IMR-90 (cell line): ENCODE data around the gene LEMD1. TPM values are rescaled to one million over a fixed set of nuclear protein-coding genes. Genes with fewer than 3 reads are reported as not detected.

Experiments used
- ATAC-seq: fragments of 200-7000 bp; cut with Tn5 transposase; 2 replicates; pipeline ENCODE4 v1.9.1; 2020; ENCODE audit warnings: low read depth, mild to moderate bottlenecking, moderate library complexity
- BruUV-seq: library from RNA; stranded (reverse); fragments of 400-500 nt; replicated peaks from 2 replicates; lab custom pipeline; 2021; lab: Mats Ljungman, UMichigan
- CTCF ChIA-PET: fragments of 300-600 bp; formaldehyde crosslinking; extraction: SDS; loops from one replicate; lab custom pipeline; 2021; ENCODE audit warnings: antibody characterized with exemption; lab: Yijun Ruan, JAX
- POLR2A ChIA-PET: fragments of 300-600 bp; sonication (Branson Sonifier 250); formaldehyde crosslinking; loops from one replicate; lab custom pipeline; 2022; ENCODE audit warnings: antibody characterized with exemption; ENCODE audit not compliant: unreplicated experiment; lab: Charles Lee
- DNase-seq: peaks from one replicate; pipeline ENCODE4 v3.0.0; 2013
- H2AFZ ChIP-seq: replicated peaks from 2 replicates; pipeline ENCODE3; 2013; ENCODE audit warnings: low read length, mild to moderate bottlenecking; ENCODE audit not compliant: poor library complexity
- H2AK5ac ChIP-seq: 2 replicates; pipeline ENCODE4 v1.6.1; 2013; ENCODE audit warnings: low read depth, low read length, inconsistent platforms
- H2AK9ac ChIP-seq: replicated peaks from 2 replicates; pipeline ENCODE3; 2013; ENCODE audit warnings: mild to moderate bottlenecking, low read depth, low read length, moderate library complexity; ENCODE audit not compliant: poor library complexity
- H2BK120ac ChIP-seq: 2 replicates; pipeline ENCODE4 v1.6.1; 2013; ENCODE audit warnings: low read depth, low read length, inconsistent platforms
- H2BK15ac ChIP-seq: 3 replicates; pipeline ENCODE4 v1.6.1; 2013; ENCODE audit warnings: low read depth, low read length, inconsistent platforms
- H2BK20ac ChIP-seq: 2 replicates; pipeline ENCODE4 v1.6.1; 2013; ENCODE audit warnings: low read depth, mild to moderate bottlenecking, inconsistent platforms, low read length, moderate library complexity
- H2BK5ac ChIP-seq: 2 replicates; pipeline ENCODE4 v1.6.1; 2013; ENCODE audit warnings: mild to moderate bottlenecking, low read depth, low read length, inconsistent platforms; ENCODE audit not compliant: poor library complexity, severe bottlenecking
- H3K14ac ChIP-seq: replicated peaks from 2 replicates; pipeline ENCODE4 v1.6.1; 2013; ENCODE audit warnings: low read depth, low read length, inconsistent platforms
- H3K18ac ChIP-seq: 2 replicates; pipeline ENCODE4 v1.6.1; 2013; ENCODE audit warnings: low read depth, low read length, control low read depth
- H3K23ac ChIP-seq: 2 replicates; pipeline ENCODE4 v1.6.1; 2013; ENCODE audit warnings: low read depth, low read length, inconsistent platforms
- H3K27ac ChIP-seq: 2 replicates; pipeline ENCODE4 v1.5.1; 2013; ENCODE audit warnings: mild to moderate bottlenecking, control low read depth, low read length; ENCODE audit not compliant: insufficient read depth
- H3K27me3 ChIP-seq: 2 replicates; pipeline ENCODE4 v1.6.1; 2013; ENCODE audit warnings: low read length; ENCODE audit not compliant: control insufficient read depth, insufficient read depth
- H3K36me3 ChIP-seq: 2 replicates; pipeline ENCODE4 v1.6.1; 2013; ENCODE audit warnings: low read length, mixed read lengths; ENCODE audit not compliant: control insufficient read depth, insufficient read depth
- H3K4ac ChIP-seq: 2 replicates; pipeline ENCODE4 v1.6.1; 2013; ENCODE audit warnings: low read depth, low read length, inconsistent platforms
- H3K4me1 ChIP-seq: 2 replicates; pipeline ENCODE4 v1.6.1; 2013; ENCODE audit warnings: low read length, mixed read lengths; ENCODE audit not compliant: control insufficient read depth, insufficient read depth
- H3K4me2 ChIP-seq: 2 replicates; pipeline ENCODE4 v1.6.1; 2013; ENCODE audit warnings: low read depth, mild to moderate bottlenecking, control low read depth, low read length, moderate library complexity
- H3K4me3 ChIP-seq: 2 replicates; pipeline ENCODE4 v1.5.1; 2013; ENCODE audit warnings: low read depth, mild to moderate bottlenecking, control low read depth, low read length, moderate library complexity; ENCODE audit not compliant: insufficient read depth
- H3K56ac ChIP-seq: 2 replicates; pipeline ENCODE4 v1.6.1; 2013; ENCODE audit warnings: low read length, inconsistent platforms; ENCODE audit not compliant: insufficient read depth; ENCODE audit errors: extremely low read depth
- H3K79me1 ChIP-seq, 2 experiments: 2 replicates each; pipeline ENCODE4 v1.6.1; 2013; ENCODE audit warnings: low read length in 2 of 2, inconsistent platforms in 1 of 2, low read depth in 1 of 2
- H3K9ac ChIP-seq: 2 replicates; pipeline ENCODE4 v1.6.1; 2013; ENCODE audit warnings: low read depth, low read length, control low read depth
- H3K9me1 ChIP-seq: 2 replicates; pipeline ENCODE4 v1.6.1; 2013; ENCODE audit warnings: low read length, inconsistent platforms; ENCODE audit not compliant: insufficient read depth
- H3K9me3 ChIP-seq: 2 replicates; pipeline ENCODE4 v1.6.1; 2013; ENCODE audit warnings: low read length; ENCODE audit not compliant: control insufficient read depth, insufficient read depth
- H4K20me1 ChIP-seq: 2 replicates; pipeline ENCODE4 v1.6.1; 2013; ENCODE audit warnings: low read length, inconsistent platforms; ENCODE audit not compliant: insufficient read depth
- H4K5ac ChIP-seq: 2 replicates; pipeline ENCODE4 v1.6.1; 2013; ENCODE audit warnings: mild to moderate bottlenecking, low read depth, low read length, control low read depth
- H4K8ac ChIP-seq, 2 experiments: 2 replicates each; pipeline ENCODE4 v1.6.1; 2013; ENCODE audit warnings: low read depth in 2 of 2, low read length in 2 of 2, control low read depth in 1 of 2, inconsistent platforms in 1 of 2
- H4K91ac ChIP-seq: 2 replicates; pipeline ENCODE4 v1.6.1; 2013; ENCODE audit warnings: low read depth, low read length, inconsistent platforms; ENCODE audit not compliant: insufficient read depth
- CTCF ChIP-seq: conservative IDR thresholded peaks from 2 replicates; pipeline ENCODE4 v1.5.1; 2012; ENCODE audit warnings: mild to moderate bottlenecking, low read depth, low read length, improper control_type of control experiment
- ELK1 ChIP-seq: fragments of 150-350 bp; IDR thresholded peaks from 2 replicates; pipeline ENCODE4 v1.6.1; 2016; ENCODE audit warnings: low read depth, mild to moderate bottlenecking, low read length, moderate library complexity, borderline replicate concordance
- MAFK ChIP-seq: IDR thresholded peaks from 2 replicates; pipeline ENCODE4 v1.6.1; 2012; ENCODE audit warnings: low read depth, low read length, improper control_type of control experiment
- RFX5 ChIP-seq: IDR thresholded peaks from 2 replicates; pipeline ENCODE4 v1.8.0; 2012; ENCODE audit warnings: low read depth, mild to moderate bottlenecking, low read length, moderate library complexity
- WGBS, 2 experiments: methylation state at CpG; one replicate each; pipeline versions ENCODE4 v1.1.5 to v1.1.7; 2013; ENCODE audit warnings: missing lambda C conversion rate in 2 of 2; ENCODE audit not compliant: insufficient read length in 1 of 2; ENCODE audit errors: extremely low coverage in 2 of 2; 5-methylcytosine and 5-hydroxymethylcytosine counted together
- dilution Hi-C: fragments of 300-500 bp; cut with HindIII; formaldehyde crosslinking; loops from one replicate; pipeline ENCODE4 v1.14.3; 2018; ENCODE audit warnings: low sequenced_read_pairs; ENCODE audit not compliant: unreplicated experiment
- in situ Hi-C: fragments of 300-500 bp; cut with MboI; formaldehyde crosslinking; loops from 3 replicates; pipeline ENCODE4 v1.14.3; 2019; ENCODE audit warnings: low sequenced_read_pairs, inconsistent platforms, mixed read lengths
- intact Hi-C: fragments of 100-400 bp; cut with micrococcal nuclease; formaldehyde crosslinking; loops from 2 replicates; pipeline ENCODE4 v1.10.0; 2022
- polyA plus RNA-seq, 3 experiments: library from polyadenylated mRNA; depleted of rRNA; stranded (reverse); fragments of >200 nt; gene quantifications; 2 replicates each; pipeline ENCODE4 v1.2.3, GENCODE V29; 2012; ENCODE audit warnings: low replicate concordance in 1 of 3
- total RNA-seq: library from RNA; depleted of rRNA; stranded (reverse); fragments of >200 nt; gene quantifications from 2 replicates; pipeline ENCODE4 v1.2.3, GENCODE V29; 2012

Gene LEMD1
- total and polyA plus RNA-seq, 2 of the 4 experiments (the other 2 are of a cell fraction): not detected

GRCh38 chr1:205422993-205423642 is 1.3 kb upstream of the LEMD1 start:
- no peak overlapping the region for H3K4me2 ChIP-seq
- no peaks in the 10 kb centered on the region for H3K4me1 ChIP-seq
- H2AK5ac ChIP-seq: no peak overlapping the region
- H4K8ac ChIP-seq: no peak overlapping the region
- BruUV-seq: no TSS peak
- H2BK20ac ChIP-seq: no peak overlapping the region
- H3K56ac ChIP-seq: no peak overlapping the region
- DNase-seq (no peak), ATAC-seq (no peak)
- no peak overlapping the region for H4K91ac ChIP-seq
- no peak overlapping the region for H4K5ac ChIP-seq
- H3K79me1 ChIP-seq: no peaks in the 10 kb centered on the region
- intact Hi-C loops (no loop called here), in situ Hi-C loops (no loop called here), dilution Hi-C loops (no loop called here)
- no peak overlapping the region for H3K23ac ChIP-seq
- ChIA-PET POLR2A (no interaction called here), CTCF (interaction anchor here (1.1 kb wide), 1 partner anchor 16 kb away, joined by 4 read pairs; no protein-coding TSS in a partner anchor)
- WGBS, 2 experiments: no CpG with 5 or more reads among the region's 4 CpGs
- no peak overlapping the region for H3K18ac ChIP-seq
- no peak overlapping the region for H3K14ac ChIP-seq
- H2BK15ac ChIP-seq: no peak overlapping the region
- no peak overlapping the region for H3K4ac ChIP-seq
- H3K27ac ChIP-seq: no peak overlapping the region
- no peaks in the 10 kb centered on the region for H3K9me3 ChIP-seq
- H3K27me3 ChIP-seq: peaks cover 51% of the 10 kb centered on the region
- no peak overlapping the region for H3K9ac ChIP-seq
- no peak overlapping the region for H2BK5ac ChIP-seq
- no peak overlapping the region for H2BK120ac ChIP-seq
- no peaks in the 10 kb centered on the region for H3K9me1 ChIP-seq
- no peak overlapping the region for H2AK9ac ChIP-seq
- no peaks in the 10 kb centered on the region for H3K36me3 ChIP-seq
- H2AFZ ChIP-seq: no peak overlapping the region
- H3K4me3 ChIP-seq: no peak overlapping the region
- no peaks in the 10 kb centered on the region for H4K20me1 ChIP-seq
- TF ChIP-seq CTCF (no peak), ELK1 (no peak), RFX5 (no peak), MAFK (no peak)
